AG20443 (cell line): Measurements from ENCODE around the gene GATD1.
A peak's percentile ranks its signal among the peaks of the same experiment; 100 is the strongest.

Experiments used
- DNase-seq: peaks from one replicate; pipeline ENCODE4 v3.0.0; 2012; ENCODE audit warnings: low spot score, mixed read lengths

Gene GATD1

DNA sequence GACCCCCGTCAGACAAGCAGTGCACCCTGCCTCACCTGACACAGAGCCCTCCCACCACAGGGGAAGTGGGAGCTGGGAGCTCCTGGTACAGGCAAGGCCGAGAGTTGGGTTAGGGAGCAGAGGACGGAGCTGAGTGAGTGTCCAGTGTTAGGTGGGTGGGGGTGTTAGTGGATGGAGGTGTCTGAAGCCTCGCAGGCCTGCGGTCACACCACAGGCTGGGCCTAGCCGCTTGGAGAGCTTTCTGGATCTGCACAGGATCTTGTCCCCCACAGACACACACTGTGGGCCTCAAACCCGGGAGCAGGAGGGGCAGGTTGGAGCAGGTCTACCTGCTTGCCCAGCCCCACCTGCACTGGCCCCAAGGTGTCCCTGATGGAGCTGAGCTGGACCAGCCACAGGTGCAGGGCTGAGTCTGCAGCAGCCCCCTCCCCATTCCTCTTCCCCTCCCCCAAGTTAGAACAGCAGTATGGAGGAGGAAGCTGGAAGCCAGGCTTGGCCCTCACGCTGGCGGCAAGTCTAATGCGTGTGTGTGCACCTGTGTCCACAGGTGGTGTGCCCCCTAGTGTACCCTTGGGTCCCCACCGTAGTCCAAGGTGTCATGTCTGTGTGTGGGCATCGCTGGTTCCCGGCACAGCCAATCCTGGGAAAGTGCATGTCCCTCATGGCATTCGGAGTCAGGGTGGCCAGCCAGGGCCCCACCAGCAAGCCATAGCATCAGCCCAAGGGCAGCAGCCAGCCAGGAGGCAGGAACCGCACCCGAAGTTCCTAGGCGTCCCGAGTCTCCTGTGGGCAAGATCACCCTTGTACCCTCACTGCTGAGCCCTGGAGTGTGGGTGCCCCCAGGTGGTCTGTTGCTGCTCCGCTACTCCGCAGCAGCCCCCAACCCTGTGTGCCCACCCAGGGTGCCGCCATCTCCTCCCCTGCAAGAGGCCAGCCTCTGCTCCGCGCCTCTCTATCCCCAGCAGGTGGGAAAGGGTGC is 2.0 kb upstream of the GATD1 start:
- no peak for DNase-seq

- DNase-seq: no peak
These were observed 563 bp downstream of the GATD1 start for GRCh38 chr11:776561-777287.

DNA sequence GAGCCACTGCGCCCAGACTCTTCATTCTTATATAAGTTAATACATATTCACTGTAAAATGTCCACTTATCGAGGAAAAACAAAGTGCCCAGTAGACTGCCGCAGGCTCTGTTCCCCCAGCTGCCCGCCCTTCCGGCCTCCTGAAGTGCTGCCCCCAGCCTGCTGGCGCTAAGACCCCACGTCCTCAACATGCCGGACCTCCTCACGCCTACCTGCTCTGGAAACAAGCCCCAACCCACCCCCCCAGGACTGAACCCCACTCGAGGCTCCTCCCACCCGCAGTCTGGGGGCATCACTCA is 1.1 kb downstream of the GATD1 start:
- no peak for DNase-seq

- no peak for DNase-seq
These were observed 2.3 kb downstream of the GATD1 start for GRCh38 chr11:774873-775592.

GRCh38 chr11:773830-774229 is 3.5 kb downstream of the GATD1 start:
- no peak for DNase-seq

- DNase-seq: no peak
These were observed 3.9 kb downstream of the GATD1 start for GRCh38 chr11:773425-773824.

DNA sequence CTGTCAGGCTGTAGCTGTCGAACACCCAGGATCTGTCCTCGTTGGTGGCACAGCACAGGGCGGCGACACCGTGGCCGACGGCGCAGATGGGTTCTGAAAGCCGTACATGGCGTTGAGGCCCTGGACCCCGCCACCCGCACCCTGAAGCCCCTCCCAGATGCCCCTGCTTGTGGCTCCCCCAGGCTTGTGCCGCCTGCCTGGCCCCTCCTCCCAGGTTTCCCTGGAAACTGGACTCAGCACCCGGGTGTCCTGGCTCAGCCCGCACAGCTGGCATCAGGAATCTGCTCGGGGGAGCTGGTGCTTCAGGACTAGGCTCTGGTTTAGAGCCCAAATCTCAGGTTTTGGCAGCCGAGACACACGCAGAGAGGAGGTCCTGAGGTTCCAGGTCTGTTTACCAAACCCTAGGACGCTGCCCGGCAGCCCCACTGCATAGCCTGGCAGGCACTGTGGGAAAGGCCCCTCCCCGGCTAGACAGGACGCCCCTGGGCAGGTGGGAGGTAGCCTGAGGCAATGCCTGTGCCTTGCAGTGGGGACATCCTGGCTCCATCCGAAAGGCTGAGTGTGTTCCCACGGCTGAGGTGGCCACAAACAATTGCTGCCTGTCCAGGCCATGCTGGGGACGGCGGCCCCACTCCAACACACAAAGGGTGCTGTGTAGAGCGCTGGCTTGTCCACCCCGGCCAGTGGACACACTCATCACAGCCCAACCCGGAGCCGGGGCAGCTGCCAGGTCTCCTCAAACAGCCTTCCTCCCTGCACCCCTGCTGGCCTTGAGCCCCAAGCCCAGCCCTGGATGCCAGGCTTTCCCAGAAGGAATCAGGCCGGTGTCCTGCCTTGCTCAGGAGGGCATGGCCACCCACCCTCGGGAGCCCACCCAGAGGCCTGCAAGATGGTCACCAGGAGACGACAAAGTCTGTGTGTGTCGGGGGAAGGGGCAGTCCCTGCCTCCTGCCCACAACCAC is 4.6 kb downstream of the GATD1 start:
- no peak for DNase-seq

DNA sequence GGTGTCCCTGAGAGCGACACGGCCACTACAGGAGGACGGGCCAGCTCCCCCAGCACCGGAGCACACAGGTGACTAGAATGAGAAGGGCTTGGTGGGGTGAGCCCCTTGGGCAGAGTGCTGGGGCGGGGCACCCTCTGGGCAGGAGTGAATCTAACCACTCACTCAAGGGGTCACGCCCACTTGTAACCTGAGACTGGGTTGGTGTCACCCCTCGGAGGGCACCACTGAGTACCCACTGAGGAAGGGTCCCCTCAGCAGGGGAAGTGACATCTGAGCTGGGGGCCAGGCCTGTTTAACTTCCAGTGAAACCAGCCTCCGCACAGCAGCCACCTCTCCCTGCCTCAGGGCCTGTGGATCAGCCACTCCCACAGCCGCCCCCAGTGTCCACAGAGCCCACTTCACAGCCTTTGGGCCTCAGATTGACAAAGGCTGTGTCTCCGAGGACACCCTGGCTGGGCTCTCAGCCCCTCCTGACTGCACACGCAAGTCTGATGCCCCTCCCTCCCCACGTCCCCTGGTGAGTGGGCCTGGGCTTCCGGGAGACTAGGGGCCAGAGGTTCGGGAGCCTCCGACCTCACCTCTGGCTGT is 5.6 kb downstream of the GATD1 start:
- no peak for DNase-seq

GRCh38 chr11:770642-771616 is 6.4 kb downstream of the GATD1 start:
- DNase-seq: no peak

DNA sequence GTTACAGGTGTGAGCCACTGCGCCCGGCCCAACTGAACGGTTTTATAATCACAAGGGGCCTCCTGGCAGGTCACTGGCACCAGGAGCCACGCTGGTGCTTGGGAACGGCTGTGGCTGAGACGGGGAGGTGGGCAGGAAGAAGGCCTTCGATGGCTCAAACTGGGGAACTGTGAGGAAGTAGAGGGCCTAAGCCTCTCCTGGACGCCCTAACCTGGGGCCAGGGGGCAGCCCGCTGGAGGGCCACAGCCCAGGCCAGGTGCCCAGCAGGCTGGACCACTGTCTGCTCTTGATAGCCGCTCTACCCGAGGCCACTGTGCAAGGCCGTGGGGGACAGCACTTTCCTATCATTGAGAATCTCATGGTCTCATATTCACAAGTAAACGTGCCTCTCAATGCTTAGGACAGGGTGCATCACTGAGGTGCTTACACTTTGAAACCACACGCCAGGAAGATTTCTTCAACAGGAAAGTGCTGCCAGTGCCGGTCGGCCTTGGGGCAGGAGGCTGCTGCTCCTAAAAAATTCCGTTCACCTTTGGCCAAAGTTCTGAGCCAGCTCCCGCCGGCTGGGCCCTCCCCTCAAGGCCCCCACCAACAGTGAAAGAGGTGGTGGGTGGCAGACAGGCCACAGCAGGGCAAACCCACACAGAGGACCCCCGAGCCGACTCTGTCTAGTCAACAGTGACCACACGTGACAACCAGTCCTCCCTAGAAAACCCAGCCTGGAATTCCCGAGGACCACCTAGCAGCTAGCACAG is 7.2 kb downstream of the GATD1 start:
- DNase-seq: no peak

GRCh38 chr11:767238-767637 is 10.0 kb downstream of the GATD1 start:
- no peak for DNase-seq

DNA sequence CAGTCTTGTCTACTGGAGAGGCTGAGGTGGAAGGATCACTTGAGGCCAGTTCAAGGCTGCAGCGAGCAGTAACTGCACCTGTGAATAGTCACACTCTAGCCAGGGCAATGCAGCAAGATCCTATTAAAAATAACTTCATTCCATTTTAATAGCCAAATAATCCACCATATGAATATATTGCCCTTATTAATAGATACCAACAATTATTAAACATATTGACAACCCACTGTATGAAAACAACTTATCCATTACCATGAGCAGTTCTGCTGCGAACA is 10.4 kb downstream of the GATD1 start:
- DNase-seq: no peak

DNA sequence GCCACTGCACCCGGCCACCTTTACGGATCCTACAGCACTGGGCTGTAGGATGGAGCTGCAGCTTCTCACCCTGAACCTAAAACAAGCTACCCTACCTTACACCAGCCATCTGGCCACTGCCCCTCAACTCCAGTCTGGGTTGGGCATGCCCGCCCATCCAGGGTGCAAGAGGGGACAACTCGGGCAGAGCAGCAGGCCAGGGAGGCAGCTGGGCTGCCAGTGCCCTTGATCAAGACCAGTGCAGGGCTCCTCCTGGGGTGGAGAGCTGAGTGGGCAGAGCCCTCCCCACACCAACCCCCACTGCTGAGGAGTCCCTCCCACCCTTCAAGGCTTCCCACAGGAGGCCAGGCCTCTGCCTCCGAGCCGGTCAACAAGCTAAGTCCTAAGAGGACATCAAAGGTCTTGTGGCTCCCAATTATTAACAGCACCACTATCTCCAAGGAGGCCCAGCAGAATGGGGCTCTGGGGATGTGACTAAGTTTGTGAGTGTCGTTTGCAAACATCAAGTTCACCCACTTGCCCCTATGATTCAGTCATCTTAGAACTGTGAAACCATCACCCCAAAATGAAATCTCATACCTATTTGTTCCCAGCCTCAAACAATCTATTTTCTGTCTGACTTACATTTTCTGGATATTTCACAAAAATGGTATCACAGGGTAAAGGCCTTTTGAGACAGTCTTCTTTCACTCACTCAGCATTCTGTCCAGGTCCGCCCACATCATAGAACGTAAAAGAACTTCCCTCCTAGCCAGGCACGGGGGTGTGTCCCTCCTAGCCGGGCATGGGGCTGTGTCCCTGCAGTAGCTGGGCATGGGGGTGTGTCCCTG is 11.0 kb downstream of the GATD1 start:
- DNase-seq: no peak

DNA sequence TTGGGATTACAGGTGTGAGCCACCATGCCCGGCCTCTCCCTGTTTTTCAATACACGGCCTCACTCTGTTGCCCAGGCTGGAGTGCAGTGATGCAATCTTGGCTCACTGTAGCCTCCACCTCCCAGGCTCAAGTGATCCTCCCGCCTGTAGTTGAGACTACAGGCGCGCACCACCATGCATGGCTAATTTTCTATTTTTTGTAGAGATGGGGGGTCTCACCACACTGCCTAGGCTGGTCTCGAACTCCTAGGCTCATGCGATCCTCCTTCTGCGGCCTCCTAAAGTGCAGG is 11.5 kb downstream of the GATD1 start:
- DNase-seq: no peak

- DNase-seq: peak; percentile 71
These were observed 12.1 kb downstream of the GATD1 start for GRCh38 chr11:765025-765801.

DNA sequence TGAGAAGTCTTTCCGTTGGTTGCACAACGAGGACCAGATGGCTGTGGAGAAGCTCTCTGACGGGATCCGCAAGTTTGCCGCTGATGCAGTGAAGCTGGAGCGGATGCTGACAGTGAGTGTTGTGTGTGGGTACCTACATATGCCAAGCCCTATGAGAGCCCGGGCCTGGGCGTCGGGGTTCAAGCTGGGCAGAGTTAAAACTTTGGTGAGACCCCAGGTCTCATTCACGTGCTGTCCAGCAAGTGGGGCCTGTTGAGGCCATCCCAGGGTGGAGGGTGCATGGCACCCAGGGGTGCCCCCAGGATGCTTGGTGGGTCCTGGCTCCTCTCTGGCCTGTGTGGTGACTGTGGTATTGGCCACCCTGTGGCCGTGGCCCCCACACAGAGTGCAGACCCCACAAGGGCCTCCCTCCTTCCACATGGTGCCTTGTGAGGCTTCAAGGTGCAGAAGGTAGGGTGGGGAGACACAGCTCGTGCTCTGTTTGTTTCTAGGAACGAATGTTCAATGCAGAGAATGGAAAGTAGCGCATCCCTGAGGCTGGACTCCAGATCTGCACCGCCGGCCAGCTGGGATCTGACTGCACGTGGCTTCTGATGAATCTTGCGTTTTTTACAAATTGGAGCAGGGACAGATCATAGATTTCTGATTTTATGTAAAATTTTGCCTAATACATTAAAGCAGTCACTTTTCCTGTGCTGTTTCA is 12.8 kb downstream of the GATD1 start:
- no peak for DNase-seq

DNA sequence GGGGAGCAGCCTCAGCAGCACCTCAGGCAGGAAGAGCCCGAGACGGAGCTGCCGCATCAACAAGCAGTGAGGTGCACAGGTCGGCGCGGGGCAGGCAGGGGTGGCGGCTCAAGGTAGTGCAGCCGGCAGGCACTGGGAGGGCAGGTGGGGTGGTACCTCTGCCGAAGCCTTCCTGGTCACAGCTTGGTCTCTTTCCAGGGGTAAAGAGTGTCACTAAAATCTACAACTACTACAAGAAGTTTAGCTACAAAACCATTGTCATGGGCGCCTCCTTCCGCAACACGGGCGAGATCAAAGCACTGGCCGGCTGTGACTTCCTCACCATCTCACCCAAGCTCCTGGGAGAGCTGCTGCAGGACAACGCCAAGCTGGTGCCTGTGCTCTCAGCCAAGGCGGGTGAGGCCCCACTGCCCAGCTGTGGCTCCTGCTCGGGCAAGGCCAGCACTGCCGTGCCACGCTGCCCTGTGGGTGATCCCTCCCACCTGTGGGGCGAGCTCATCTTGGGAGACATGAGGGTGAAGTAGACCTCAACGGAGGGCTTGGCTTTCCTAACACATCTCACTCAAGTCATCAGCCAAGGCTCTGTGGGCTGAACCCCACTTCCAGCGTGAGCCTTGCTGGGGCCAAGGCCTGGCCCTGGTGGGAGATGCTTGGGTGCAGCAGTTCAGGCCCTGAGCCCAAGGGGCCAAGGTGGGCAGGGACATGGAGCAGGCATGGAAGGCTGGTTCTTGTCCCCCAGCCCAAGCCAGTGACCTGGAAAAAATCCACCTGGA is 13.6 kb downstream of the GATD1 start:
- no peak for DNase-seq
